ENCODE results near the gene ADK. TPM values are rescaled to one million over a fixed set of nuclear protein-coding genes. Genes with fewer than 3 reads are reported as not detected.

ADK gene
- total RNA-seq, 1 experiment from 2014 or later = 26.8 TPM

GRCh38 chr10:74596713-74597112 lies 445.7 kb downstream of the ADK start:
- Histone ChIP-seq H2BK20ac (ENCODE audit: low read depth, low read length, poor library complexity, severe bottlenecking) (no peak overlapping the region), H2AK5ac (ENCODE audit: insufficient read length, low read length) (no peak overlapping the region), H3K14ac (ENCODE audit: insufficient read depth, low read length) (no peak overlapping the region), H3K56ac (ENCODE audit: insufficient read length, low read depth, low read length) (no peak overlapping the region), H3K9me3 (ENCODE audit: control insufficient read depth, low read depth, low read length) (no peaks in the 10 kb centered on the region), H3K4ac (ENCODE audit: low read depth, low read length) (no peak overlapping the region), H3K79me1 (ENCODE audit: insufficient read depth, low read depth, low read length, poor library complexity, severe bottlenecking) (no peaks in the 10 kb centered on the region), H3K4me2 (ENCODE audit: insufficient read depth, insufficient read length, low read length) (no peak overlapping the region), H4K20me1 (ENCODE audit: control insufficient read depth, insufficient read depth, insufficient read length) (no peaks in the 10 kb centered on the region), H3T11ph (ENCODE audit: low read length) (no peak overlapping the region), H4K8ac (replicated peaks; ENCODE audit: insufficient read length, low read depth, low read length) (no peak overlapping the region), H2BK120ac (ENCODE audit: low read depth, low read length, poor library complexity, severe bottlenecking) (no peak overlapping the region), H2AFZ (ENCODE audit: low read length) (no peak overlapping the region), H4K5ac (ENCODE audit: insufficient read length, low read depth, low read length) (no peak overlapping the region), H3K18ac (ENCODE audit: insufficient read length, low read depth, low read length) (no peak overlapping the region), H2BK15ac (ENCODE audit: low read depth, low read length) (no peak overlapping the region), H4K91ac (ENCODE audit: insufficient read length, low read depth, low read length) (no peak overlapping the region), H3K27me3 (ENCODE audit: insufficient read depth, low read length) (no peaks in the 10 kb centered on the region), H3K27ac (ENCODE audit: insufficient read length, low read depth, low read length) (no peak overlapping the region), H3K23me2 (ENCODE audit: insufficient read length, low read depth, low read length, poor library complexity, severe bottlenecking) (no peaks in the 10 kb centered on the region), H2BK12ac (ENCODE audit: insufficient read length, low read depth, low read length) (no peak overlapping the region), H2BK5ac (ENCODE audit: insufficient read length, low read length) (no peak overlapping the region), H3K23ac (ENCODE audit: insufficient read length, low read depth, low read length) (no peak overlapping the region), H3K79me2 (ENCODE audit: insufficient read depth, low read length) (no peaks in the 10 kb centered on the region), H3K4me1 (ENCODE audit: insufficient read depth, low read length) (no peaks in the 10 kb centered on the region), H3K9ac (ENCODE audit: extremely low read depth, insufficient read length, low read length) (no peak overlapping the region)
- Mint-ChIP-seq H3K27me3 (ENCODE audit: low read depth) (no peaks in the 10 kb centered on the region), H3K27ac (no peak overlapping the region), H3K4me3 (no peak overlapping the region), H3K36me3 (ENCODE audit: insufficient read depth in 1 of 3, low read depth in 3 of 3) (no peaks in the 10 kb centered on the region), H3K9me3 (no peaks in the 10 kb centered on the region), H3K4me1 (no peaks in the 10 kb centered on the region)
- no peak for TF ChIP-seq CTCF (conservative IDR thresholded peaks at IDR 0.05)
- DNase-seq = no peak
- no CpG with 5 or more reads among the region's 7 CpGs for WGBS (ENCODE audit: extremely low coverage, insufficient read length, low lambda C conversion rate)
